ENCODE results near the gene APOL1.
"Not testable (repeated sequence)": the region's sequence is repeated elsewhere in the genome, so short reads cannot be mapped to it uniquely, and the experiment has no call there.

Gene APOL1

GRCh38 chr22:36225333-36225922 is 27.5 kb upstream of the APOL1 start:
- FAIRE-seq, result no peak

- FAIRE-seq, result no peak
These were observed 26.7 kb upstream of the APOL1 start for GRCh38 chr22:36226189-36226588.

GRCh38 chr22:36227396-36227795 is 25.5 kb upstream of the APOL1 start:
- FAIRE-seq, result no peak

GRCh38 chr22:36227806-36228205 is 25.1 kb upstream of the APOL1 start:
- FAIRE-seq, result no peak

GRCh38 chr22:36228369-36228768 is 24.6 kb upstream of the APOL1 start:
- peak; percentile 55 for FAIRE-seq

- no peak for FAIRE-seq
These were observed 24.0 kb upstream of the APOL1 start for GRCh38 chr22:36228944-36229343.

GRCh38 chr22:36229649-36230048 is 23.3 kb upstream of the APOL1 start:
- FAIRE-seq, result not testable (repeated sequence)

GRCh38 chr22:36231051-36231450 is 21.9 kb upstream of the APOL1 start:
- FAIRE-seq, result not testable (repeated sequence)

- FAIRE-seq, result no peak
These were observed 20.1 kb upstream of the APOL1 start for GRCh38 chr22:36232715-36233401.

- no peak for FAIRE-seq
These were observed 19.1 kb upstream of the APOL1 start for GRCh38 chr22:36233796-36234195.

- FAIRE-seq, result no peak
These were observed 18.7 kb upstream of the APOL1 start for GRCh38 chr22:36234213-36234612.

GRCh38 chr22:36234919-36235318 is 18.0 kb upstream of the APOL1 start:
- FAIRE-seq, result no peak

- FAIRE-seq, result no peak
These were observed 17.3 kb upstream of the APOL1 start for GRCh38 chr22:36235585-36235984.

- FAIRE-seq, result no peak
These were observed 16.3 kb upstream of the APOL1 start for GRCh38 chr22:36236388-36237319.

- no peak for FAIRE-seq
These were observed 15.2 kb upstream of the APOL1 start for GRCh38 chr22:36237462-36238372.

GRCh38 chr22:36238373-36239149 is 14.4 kb upstream of the APOL1 start:
- FAIRE-seq, result no peak

- FAIRE-seq, result no peak
These were observed 13.9 kb upstream of the APOL1 start for GRCh38 chr22:36239150-36239400.

- no peak for FAIRE-seq
These were observed 13.3 kb upstream of the APOL1 start, which contains the start of gene APOL2 for GRCh38 chr22:36239401-36240171. TSS of gene APOL2 (minus strand) at chr22:36239527. CDS start at chr22:36233162, 6,365 bp downstream.

- FAIRE-seq, result no peak
These were observed 8.9 kb upstream of the APOL1 start for GRCh38 chr22:36243986-36244385.

GRCh38 chr22:36244522-36245391 is 8.2 kb upstream of the APOL1 start:
- no peak for FAIRE-seq
